ENCODE measurements around the gene SLC26A1.
A peak's percentile ranks its signal among the peaks of the same experiment; 100 is the strongest.
"Not testable (repeated sequence)": the region's sequence is repeated elsewhere in the genome, so short reads cannot be mapped to it uniquely, and the experiment has no call there.

SLC26A1 gene

GRCh38 chr4:1013225-1014073, 20.2 kb upstream of the SLC26A1 start:
- DNase-seq = no peak

- DNase-seq = peak; percentile 43
Observed at GRCh38 chr4:1012034-1012739, 19.0 kb upstream of the SLC26A1 start.

DNA sequence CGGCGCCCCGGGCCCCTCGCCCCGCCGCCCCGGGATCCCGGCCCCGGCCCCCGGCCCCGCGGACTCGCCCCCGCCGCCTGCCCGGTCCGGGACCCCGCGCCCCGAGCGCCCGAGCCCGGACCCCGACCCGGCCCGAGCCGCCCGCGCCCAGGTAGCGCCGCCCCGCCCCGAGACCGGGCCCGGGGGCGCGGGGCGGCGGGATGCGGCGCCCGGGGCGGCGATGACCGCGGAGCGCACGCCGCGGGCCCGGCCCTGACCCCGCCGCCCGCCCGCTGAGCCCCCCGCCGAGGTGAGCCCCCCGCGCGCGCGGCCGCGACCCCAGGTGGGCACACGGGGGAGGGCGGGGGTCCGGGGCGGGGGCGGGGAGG, 18.4 kb upstream of the SLC26A1 start:
- no peak for DNase-seq

DNA sequence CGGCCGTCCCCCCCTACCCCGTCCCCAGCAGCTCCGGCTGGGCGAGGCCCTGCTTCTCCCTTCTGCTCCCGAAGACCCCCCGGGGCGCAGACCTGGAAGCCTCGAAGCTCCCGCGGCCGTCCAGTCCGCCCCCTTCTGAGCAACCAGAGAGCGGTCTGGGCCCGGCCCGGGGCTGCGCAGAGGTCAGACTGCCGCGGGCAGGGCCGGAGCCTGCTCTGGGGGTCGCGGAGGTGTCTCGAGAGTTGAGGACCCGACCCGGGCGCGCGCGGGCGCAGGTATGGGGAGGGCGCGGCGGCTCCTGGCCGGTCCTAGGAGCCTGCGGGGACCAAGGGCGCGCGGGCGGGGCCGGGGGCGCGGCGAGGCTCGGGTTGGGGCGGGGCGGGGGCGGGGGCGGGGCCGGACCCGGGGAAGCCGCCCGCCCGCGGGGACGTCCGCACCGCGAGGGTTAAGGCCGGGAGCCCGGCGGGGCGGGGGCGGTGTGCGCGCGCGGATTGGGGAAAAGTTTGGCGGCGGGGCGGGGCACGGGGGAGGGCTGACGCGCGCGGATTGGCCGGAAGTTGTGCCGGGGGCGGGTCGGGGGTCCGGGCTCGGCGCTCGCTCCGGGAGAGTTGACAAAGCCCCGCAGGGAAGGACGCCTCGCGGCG, 17.9 kb upstream of the SLC26A1 start, which contains the start of gene FGFRL1:
FGFRL1 (plus strand) TSS at position 605 of the 644 bp plus-strand sequence. CDS start 860 bp downstream, outside the sequence.
- peak; percentile 93 for DNase-seq

- peak; percentile 58 for DNase-seq
Observed at GRCh38 chr4:1010395-1011021, 17.3 kb upstream of the SLC26A1 start.

DNA sequence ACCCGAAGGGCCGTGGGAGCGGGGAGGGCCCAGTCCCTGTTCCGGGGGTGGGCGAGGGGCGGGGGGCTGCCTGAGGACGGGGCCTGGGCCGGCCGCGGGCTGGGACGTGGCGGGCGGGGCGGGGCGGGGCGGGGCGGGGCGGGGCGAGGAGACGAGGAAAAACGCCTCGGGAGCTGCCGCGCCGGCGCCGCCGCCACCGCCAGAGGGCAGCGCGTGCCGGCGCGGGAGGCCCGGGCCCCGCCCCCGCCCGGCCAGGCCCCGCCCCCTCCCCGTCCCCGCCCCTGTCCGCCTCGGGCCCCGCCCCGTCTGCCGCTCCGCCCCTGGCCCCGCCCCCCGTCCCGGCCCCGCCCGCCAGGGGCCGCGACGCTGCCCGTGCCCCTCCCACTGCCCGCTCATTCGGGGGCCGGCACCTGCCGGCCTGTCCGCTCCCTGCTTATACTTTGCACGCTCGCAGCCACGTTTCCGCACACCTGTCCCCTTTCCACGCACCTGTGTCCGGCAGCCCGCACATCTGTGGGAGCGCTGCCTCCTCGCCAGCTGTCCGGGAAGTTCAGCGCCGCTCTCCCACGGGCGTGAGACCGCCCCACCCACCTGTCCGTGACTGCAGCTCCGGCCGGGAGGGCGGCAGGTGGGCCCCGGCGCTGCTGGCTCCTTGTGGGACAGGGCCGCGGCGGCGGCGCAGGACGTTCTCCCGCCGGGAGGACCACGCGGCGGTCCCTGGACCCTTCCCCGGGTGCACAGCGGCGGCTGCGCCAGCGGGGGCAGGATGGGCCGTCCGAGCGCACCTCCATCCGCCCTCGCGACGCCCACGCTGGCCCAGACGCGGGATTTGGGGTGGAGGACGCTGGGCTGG, 16.6 kb upstream of the SLC26A1 start:
- peak; percentile 74 for DNase-seq

DNA sequence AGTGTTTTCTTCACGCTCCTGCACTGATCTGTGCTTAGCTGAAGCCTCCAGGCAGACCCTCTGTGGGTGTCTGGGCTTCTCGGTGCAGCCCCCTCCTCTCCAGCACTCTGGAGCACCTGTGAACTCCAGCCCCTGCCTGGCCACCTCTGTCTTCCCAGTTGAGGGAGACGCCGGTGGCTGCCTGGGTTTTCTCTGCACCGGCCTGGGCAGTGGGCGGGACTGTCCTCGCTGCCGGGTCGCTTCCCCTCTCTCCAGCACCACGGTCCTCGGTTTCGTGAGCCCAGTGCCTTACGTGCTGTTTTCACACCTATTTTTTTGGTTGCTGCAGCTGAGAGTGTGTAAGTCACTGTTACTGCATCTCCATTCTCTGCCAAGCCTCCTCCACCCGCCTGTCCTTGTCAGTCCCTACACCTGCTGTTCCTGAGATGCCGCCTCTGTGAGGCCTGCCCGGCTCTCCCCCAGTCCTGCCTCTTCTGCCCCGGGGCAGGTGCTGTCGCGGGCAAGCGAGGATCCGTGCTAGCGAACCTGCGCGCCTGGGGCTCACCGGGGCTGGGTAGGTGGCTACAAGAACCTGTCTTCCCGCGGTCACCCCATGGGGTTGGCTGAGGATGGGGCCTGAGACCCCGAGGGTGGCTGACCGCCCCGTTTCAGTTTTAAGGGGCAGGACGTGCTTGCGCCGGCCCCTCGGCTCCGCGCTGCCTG, 15.8 kb upstream of the SLC26A1 start:
- peak; percentile 39 for DNase-seq

- no peak for DNase-seq
Observed at GRCh38 chr4:1006856-1007255, 13.7 kb upstream of the SLC26A1 start.

- DNase-seq = no peak
Observed at GRCh38 chr4:1004557-1005485, 11.6 kb upstream of the SLC26A1 start.

- DNase-seq = no peak
Observed at GRCh38 chr4:1004071-1004418, 10.8 kb upstream of the SLC26A1 start.

DNA sequence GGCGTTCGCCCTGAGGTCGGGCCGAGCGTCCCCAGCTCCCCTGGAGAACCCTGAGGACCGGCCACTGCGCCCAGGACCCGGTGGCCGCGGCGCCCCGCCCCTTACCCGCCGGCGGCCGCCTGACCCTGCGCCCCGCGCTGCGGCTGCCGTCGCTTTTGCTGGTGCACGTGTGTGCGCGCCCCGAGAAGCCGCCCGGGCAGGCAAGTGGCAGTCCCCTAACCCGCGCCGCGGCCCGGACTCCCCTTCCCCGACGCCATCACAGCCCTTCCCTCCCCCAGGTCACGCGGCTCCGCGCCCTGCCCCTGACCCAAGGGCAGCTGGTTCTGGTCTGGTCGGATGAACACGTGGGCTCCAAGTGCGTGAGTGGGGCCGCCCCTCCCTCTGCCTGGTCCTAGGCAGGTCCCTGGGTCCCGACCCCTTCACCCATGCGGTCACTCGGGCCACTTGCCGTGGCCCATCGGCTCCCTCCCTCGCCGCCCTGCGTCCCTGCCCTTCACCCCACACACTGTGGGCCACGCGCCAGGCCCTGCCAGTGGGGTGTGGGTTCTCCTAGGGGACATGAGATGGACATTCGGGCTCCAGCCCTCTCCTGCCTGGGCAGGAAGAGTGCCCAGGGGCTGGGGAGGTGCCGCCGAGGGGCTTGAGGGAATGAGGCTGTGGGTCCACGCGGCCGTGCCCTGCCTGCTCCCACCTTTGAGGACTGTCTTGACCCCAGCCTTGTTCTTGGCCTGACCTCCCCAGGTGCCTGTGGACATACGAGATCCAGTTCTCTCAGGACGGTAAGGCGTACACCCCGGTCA, 10.3 kb upstream of the SLC26A1 start:
- no peak for DNase-seq

DNA sequence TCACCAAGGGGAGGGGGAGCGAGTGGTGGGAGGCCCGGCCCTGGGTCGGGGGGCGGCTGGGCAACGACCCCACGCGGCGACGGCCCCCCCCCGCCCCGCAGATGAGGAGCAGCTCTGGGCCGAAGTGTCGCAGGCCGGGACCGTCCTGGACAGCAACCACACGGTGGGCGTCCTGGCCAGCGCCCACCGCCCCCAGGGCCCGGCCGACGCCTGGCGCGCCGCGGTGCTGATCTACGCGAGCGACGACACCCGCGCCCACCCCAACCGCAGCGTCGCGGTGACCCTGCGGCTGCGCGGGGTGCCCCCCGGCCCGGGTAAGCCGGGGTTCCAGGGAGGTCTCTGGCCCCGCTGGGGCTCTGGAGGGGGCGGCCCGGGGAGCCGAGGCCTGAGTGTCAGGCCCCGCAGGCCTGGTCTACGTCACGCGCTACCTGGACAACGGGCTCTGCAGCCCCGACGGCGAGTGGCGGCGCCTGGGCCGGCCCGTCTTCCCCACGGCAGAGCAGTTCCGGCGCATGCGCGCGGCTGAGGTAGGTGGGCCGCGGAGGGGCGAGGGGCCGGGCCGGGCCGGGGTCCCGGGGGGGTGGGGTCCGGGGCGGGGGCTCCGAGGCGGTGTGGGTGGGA, 9.5 kb upstream of the SLC26A1 start:
- DNase-seq = no peak

DNA sequence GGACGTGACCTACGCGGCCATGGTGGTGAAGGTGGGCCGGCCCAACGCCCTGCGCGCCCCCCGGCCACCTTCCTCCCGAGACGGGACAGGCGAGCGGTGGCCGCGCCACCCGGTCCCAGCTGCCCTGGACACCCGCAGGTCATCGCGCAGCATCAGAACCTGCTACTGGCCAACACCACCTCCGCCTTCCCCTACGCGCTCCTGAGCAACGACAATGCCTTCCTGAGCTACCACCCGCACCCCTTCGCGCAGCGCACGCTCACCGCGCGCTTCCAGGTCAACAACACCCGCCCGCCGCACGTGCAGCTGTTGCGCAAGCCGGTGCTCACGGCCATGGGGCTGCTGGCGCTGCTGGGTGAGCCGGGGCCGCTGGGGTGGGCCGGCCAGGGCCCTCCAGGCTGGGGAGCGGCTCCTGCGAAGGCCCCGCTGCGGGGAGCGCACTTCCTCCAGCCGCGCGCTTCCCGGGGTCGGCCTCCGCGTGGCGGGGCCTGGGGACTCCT, 9.0 kb upstream of the SLC26A1 start:
- DNase-seq = no peak

DNA sequence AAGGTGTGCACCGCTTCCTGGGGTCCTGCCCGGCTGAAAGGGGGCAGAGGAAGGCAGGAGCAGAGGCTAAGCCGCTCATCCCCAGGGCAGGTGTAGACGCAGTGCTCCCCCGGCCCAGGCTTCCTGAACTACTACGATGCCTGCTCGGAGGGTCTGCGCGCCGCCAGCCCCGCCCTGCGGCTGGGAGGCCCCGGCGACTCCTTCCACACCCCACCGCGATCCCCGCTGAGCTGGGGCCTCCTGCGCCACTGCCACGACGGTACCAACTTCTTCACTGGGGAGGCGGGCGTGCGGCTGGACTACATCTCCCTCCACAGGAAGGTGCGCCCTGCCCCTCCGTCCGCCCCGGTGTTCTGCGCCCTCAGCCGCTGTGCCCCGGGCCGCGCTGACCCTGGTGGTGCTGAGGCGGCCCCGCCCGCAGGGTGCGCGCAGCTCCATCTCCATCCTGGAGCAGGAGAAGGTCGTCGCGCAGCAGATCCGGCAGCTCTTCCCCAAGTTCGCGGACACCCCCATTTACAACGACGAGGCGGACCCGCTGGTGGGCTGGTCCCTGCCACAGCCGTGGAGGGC, 8.4 kb upstream of the SLC26A1 start:
- DNase-seq = no peak

DNA sequence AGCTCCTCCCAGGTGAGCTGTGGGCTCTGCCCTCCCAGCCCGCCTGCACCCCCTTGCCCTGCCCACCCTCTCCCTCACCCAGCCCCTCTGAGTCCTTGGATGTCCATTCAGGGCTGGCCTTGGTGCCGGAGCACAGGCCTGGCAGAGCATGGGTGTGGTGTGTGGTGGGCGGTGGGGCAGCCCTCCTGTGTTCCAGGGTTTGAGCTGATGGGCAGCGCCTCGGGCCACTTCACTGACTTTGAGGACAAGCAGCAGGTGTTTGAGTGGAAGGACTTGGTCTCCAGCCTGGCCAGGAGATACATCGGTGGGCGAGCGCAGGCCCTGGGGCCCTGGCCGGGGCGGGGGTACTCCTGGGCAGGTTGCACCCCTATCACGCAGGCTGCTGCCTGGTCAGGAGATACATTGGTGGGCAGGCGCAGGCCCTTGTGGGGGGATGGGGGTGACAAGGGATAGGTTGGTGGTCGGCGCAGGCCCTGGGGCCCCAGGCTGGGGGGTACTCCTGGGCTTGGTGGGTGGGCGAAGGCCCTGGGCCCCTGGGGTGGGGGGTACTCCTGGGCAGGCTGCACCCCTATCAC, 7.6 kb upstream of the SLC26A1 start:
- DNase-seq = no peak

DNA sequence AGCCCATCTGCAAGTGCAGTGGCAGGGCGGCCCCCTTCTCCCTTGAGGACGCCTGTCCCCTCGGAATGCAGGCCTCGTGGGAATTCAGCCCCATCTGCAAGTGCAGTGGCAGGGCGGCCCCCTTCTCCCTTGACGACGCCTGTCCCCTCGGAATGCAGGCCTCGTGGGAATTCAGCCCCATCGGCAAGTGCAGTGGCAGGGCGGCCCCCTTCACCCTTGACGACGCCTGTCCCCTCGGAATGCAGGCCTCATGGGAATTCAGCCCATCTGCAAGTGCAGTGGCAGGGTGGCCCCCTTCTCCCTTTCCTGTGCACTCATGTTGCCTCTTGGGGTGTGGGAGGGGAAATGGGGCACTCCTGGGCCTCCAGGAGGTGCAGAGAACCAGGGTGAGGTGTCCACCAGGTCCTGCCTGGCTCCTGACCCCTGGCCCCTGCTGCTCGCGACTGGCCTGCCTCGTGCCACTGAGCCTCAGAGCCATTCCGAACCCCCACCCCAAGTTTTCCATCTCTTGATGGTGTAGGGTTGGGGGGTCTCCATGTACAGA, 6.8 kb upstream of the SLC26A1 start:
- DNase-seq = no peak

GRCh38 chr4:999240-999863, 6.1 kb upstream of the SLC26A1 start:
- DNase-seq = not testable (repeated sequence)
